GM19455 (cell line): ENCODE data around the gene FCN3.

Experiments used
- ATAC-seq: cut with Tn5 transposase; IDR thresholded peaks from one replicate; pipeline ENCODE4 v1.9.1; 2021; ENCODE audit not compliant: unreplicated experiment

FCN3 gene

DNA sequence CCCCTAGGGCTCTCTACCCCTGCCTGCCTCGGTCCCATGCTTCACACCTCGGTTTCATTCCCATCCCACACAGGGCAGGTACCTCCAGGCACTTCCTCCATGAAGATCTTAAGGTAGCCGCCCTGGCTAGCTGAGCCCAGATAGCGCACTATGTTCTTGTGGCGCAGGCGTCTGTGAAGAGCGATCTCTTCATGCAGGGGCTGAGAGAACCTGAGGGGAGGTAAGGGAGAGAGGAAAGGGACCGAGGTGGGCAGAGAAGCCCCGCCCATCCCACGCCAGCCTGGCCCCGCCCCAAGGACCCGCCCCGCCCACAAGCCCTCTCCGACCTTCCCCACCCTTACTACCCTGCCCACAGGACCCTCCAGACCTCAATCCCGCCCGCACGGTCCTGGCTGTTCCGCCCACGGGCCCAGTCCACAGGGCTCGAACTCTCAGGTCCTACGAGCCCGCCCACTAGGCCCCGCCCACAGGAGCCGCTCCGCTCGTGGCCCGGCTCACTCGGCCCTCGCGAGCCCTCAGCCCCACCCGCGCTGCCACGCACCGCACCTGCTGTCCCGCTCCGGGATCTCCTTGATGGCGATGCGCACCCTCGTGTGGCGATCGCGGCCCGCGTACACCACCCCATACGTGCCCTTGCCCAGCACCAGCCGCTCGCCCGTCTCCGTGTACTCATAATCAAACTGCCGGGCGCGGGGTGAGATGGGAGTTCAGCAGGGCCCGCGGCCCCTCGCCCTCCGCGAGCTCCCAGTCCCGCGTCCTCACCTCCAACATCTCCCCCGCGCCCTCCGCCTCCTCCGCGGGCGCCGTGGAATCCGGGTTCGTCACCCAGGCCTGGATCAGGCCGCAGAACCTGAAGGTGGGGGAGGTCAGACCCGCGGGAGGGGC, 14.2 kb downstream of the FCN3 start:
- ATAC-seq: no peak

DNA sequence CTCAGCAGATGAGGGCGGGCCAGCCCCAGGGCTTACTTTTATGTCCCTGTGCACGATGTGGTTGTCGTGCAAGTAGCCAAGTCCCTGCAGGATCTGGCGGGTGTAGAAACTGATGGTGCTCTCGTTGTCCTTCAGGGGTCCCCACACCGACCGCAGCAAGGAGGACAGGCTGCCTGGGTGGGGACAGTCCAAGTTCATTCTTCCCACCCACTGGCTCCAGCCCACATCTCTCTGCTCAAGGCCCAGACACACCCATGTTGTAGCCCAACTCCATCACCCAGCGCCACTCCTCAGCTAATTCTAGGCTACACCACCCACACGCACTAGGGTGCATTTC, 14.8 kb downstream of the FCN3 start:
- ATAC-seq: no peak

DNA sequence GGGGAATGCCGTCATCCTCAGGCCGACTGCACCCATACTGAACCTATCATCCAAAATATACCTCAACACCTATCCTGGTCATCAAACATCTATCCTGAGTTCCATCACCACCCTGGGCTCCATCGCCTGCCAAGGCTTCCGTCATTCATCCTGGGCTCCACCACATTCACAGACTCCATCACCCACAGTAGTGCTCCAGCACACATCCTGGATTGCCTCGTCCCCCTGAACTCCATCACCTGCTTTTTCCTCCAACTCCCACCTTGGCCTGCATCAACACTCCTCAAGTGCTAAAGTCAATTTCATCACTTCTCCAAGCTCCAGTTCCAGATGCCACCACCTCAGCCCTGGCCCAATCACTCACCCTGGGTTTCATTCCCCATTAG, 15.7 kb downstream of the FCN3 start:
- no peak for ATAC-seq

DNA sequence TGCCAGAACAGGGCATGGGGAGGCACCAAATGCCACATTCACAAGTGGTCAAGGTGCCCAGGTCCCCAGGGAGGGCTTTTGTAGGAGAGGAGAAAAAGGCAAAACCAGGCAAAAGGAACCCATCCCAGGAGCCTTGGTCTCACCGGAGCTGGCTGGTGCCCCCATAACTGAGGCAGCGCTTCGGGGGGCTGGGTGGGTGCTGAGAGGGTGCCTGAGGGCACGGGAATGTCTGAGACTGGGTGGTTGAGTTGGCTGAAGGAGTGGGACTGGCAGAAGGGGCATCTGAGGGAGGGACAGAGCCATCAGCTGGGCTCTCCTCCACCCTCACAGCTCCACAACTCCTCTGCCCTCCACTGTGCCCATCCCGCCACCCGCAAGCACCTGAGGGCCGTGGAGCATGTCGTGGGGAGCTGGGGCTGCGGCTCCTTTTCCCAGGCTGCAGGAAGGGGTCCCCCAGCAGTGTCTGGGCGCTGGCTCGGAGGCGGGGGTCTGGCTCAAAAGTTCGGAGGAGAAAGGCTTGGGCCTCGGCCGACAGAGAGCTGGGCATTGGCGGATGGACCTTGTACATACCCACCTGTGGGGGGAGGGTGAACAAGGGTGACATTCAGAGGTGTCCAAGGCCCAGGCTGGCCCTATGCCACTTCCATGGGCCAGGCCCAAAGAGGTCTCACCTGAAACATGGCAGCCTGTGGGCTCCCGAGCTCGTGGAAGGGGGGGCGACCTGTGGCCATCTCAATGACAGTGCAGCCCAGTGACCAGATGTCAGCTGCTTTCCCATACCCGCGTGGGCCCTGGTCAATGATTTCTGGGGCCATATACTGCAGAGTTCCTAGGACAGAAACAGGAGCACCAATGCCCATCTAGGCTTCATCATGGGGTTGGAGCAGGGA, 16.3 kb downstream of the FCN3 start:
- ATAC-seq: no peak

DNA sequence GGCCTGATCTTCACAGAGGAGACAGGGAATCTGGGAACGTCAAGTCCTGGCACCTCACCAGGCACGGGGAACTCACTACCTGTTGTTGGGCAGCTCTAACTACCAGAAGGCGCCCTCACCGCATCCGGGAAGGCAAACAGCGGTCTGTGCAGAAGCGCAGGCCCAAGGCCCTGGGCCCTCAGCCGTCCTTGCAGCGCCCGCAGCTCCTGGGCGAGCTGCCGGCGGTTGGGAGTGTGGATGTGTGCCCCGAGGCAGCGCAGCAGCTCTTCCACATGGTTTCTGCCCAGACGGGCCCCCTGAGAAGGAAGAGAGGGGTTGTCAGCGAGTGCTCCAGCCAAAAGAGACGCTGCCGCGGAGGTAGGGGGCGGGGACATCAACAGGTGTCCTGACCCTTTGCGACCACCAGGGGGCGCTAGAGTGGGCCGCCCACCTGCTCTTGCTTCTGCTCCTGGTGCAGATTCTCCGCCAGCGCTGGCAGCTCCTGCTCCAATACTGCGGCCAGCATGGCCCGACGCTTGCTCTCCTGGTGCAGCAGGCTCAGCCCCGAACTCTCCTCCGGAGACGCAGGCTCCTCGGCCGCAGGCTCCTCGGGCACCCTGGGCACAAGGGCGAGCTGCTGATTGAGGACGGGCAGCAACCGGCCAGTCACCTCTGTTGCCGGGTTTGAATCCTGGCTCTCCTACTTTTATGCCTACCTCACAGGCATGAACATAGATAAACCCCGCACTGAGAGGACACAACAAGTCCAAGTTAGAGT, 17.2 kb downstream of the FCN3 start:
- ATAC-seq: peak; percentile 45

DNA sequence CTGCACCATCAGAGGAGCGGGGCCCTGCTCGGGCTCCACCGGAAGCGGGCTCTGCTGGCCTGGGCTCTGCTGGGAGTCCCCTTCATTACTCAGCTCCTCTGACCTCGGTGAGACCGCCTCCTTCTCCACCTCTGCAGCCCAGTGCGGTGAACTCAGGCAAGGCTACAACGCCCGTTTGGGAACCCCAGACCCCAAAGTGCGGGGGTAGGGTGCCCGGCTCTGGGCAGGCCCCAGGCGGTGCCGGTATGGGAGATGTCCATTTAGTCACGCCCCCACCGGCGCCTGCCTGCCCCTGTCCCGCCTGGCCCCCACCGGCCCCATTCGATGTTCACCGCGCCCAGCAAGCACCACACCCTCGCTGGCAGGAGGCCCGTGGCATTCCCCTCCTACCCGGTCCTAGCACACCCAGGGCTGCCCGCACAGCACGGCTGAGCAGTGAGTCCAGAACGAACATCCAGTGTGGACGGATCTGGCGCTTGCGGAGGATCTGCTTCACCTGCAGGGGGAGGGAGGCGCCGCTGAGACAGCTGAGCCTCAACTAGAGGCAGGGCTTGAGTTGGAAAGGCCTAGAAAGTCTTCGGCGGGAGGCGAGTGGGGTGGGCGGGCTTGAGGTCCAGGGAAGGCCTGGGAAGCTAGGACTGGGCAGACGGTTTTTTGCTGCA, 17.9 kb downstream of the FCN3 start:
- peak; percentile 42 for ATAC-seq

DNA sequence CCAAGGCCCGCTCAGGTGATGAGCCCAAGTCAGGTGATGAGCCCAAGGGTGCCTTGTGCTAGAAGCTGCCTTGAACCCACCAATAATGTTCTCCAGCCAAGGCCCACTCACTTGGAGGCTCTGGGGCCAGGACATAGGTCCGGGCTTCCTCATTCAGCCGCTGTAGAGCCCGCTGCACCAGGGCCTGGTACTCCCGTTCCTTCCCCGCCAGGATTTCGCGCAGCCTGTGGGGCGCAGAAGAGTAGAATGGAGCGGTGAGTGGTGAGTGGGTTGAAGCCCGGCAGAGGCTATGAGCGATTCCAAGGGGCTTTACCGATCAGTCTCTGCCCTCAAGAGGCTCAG, 18.4 kb downstream of the FCN3 start:
- no peak for ATAC-seq

DNA sequence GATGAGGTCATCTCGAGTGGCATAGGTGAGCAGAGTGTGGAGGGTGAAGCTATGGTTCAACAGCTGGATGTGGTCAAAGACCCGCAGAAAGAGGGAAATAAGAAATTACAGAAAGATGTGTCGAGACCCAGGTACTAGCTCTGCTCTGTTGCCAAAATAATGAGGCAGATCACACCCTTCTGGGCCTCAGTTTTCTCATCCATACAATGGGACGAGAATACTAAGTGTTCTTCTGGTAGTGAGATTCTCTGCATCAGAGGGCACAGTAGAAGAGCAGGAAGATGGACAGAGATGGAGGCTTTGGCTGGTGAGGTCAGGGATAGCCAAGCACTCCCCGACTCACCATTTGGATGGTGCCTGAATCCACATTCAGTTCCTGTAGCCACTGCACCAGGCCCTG, 18.9 kb downstream of the FCN3 start:
- no peak for ATAC-seq

DNA sequence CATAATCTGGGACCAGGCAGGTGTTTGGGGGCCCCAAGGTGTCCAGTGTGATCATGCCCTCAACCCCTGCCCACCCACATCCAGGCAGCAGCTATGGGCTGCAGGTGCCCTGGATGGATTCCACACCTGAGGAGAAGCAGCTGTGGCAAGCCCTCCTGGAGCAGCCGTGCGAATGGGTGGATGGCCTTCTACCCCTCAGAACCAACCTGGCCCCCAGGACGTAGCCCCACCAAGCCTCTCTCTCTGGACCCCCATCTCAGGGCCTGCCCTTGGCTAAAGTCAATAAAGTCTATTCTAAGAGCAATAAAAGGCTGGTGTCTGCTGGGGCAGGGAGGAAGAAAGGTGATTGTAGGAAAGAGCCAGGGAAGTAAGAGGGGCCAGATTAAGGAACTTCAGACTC, 21.0 kb downstream of the FCN3 start:
- no peak for ATAC-seq

DNA sequence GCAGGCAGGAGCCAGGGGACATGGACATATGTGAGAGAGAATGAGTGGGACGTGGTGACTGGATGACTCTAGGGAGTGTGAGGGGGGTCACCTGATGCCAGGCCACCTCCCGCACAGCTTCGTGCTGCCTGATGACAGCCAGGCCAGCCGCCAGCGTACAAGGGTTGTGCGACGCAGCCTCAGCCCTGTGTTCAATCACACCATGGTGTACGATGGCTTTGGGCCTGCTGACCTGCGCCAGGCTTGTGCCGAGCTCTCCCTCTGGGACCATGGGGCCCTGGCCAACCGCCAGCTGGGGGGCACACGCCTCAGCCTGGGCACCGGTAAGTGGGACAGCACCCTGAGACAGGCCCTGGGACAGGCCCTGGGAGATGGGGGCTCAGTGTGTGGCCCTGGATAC, 21.5 kb downstream of the FCN3 start:
- no peak for ATAC-seq

DNA sequence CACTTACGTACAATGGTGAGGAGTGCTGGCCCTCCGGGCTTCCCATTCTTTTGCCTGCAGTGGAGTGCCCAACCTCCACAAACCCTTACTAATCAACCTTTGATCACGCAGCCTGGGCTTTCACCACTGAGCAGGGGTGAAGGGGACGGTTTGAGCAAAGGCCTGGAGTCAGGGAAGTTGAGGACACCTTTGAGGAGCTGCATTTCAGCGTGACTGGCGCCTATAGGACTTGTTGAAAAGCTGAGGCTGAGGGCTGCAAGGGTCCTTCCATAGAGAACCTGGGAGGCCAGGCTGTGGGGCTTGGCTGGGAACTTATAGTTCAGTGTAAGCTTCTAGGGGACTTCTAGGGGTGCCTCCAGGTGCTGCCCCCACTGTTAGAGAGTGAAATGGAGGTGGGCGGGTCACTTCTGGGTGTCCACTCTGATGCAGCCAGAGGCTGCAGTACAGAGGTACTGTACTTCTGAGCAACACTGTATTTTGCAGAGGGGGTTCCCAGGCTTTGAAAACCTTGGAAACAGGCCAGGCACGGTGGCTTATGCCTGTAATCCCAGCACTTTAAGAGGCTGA, 23.0 kb downstream of the FCN3 start:
- no peak for ATAC-seq

DNA sequence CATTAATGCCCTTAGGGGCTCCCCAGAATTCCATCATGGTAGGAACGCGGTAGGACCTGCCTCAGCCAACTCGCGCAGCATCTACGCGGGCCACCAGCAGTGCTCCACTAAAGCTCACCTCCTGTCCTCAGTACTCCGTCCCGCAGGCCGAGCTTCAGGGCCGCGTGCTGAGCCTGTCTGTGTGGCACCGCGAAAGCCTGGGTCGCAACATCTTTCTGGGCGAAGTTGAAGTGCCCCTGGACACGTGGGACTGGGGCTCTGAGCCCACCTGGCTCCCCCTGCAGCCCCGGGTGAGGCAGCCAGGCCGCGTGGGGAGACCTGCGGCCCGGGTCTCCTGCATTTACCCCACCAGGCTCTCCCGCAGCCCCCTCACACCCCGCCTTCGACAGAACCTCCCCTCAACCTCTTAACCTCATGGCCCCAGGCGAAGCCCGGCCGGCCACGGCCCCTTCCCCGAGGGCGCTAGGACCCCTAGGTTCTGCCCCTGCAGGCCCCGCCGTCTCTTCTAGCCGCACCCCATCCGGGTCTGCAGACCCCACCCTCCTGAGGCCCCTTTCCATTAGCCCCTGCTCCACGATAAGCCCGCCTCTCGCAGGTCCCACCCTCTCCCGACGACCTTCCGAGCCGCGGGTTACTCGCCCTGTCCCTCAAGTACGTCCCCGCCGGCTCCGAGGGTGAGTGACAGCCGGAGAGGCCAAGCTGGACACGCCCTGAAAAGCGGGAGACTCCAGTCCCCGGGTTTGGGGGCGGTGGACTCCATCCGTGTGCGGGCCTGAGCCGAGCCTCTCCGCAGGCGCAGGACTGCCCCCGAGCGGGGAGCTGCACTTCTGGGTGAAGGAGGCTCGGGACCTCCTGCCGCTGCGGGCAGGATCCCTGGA, 23.7 kb downstream of the FCN3 start:
- ATAC-seq: no peak

DNA sequence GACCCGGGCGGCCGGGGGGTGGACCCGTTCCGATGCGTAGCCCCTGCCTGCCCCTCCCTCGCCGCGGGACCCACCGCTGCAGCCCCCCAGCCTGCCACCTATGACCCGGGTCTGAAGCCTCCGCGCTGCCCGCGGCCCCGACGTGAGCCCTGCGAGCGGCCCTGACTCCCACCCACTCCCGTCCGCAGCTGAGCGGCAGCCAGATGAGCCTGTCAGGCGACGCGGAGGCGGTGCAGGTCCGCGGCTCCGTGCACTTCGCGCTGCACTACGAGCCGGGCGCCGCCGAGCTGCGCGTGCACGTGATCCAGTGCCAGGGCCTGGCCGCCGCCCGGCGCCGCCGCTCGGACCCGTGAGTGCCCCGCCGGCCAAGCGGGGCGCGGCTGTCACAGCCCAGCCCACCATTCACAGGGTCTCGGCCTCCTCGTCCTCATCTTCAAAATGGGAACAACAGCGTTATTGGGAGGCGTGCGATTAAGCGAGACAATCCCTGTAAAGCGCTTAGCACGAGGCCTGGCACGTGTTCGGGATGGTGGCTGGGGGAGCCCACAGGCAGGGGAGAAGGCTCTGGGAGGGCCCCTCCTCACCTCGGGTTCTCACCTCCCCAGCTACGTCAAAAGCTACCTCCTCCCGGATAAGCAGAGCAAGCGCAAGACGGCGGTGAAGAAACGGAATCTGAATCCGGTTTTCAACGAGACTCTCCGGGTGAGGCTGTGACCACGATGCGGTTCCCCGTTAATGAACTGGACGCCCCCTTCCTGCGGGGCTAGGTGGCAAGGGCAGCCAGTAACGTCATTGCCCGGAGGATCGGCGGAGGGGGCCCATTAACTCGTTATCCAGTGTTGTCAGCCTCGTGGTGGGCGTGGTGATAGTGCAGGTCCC, 24.6 kb downstream of the FCN3 start:
- no peak for ATAC-seq

DNA sequence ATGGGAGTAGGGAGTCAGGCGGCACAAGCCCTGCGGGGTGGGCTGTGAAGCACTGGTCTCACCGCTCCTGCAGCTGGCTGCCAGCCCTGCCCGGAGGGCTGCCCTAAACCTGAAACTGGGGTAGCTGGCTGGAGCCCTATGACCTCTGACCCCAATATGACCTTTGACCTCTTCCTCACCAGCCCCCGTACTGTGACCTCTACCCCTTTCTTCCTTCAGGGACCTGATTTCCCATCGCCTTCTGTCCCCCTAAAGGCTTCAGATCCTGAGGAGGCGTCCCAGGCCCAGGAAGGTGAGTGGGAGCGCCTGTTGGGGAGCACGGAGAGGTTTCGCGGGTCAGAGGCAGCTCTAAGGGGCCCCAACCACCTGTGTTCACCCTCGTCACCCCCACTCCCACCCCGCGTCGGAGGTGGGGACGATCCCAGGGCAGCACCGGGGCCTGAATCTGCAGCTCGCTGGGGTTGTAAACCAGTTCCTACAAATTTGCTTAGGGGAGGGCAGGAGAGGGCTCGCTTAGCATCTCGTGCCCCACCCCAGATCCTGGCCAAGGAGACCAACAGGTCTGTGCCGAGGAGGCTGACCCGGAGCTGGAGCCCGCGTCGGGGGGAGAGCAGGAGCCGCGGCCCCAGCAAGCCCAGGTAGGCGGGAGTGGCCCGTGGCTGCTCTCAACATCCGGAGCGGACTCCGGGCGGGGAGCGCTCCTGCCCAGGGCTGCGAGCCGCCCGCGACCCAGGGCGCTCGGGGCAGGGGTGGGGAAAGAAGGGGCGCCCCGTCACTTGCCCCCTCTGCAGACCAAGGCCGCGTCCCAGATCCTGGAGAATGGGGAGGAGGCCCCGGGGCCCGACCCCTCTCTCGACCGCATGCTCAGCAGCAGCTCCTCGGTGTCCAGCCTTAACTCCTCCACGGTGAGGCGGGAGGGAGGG, 25.5 kb downstream of the FCN3 start:
- no peak for ATAC-seq

DNA sequence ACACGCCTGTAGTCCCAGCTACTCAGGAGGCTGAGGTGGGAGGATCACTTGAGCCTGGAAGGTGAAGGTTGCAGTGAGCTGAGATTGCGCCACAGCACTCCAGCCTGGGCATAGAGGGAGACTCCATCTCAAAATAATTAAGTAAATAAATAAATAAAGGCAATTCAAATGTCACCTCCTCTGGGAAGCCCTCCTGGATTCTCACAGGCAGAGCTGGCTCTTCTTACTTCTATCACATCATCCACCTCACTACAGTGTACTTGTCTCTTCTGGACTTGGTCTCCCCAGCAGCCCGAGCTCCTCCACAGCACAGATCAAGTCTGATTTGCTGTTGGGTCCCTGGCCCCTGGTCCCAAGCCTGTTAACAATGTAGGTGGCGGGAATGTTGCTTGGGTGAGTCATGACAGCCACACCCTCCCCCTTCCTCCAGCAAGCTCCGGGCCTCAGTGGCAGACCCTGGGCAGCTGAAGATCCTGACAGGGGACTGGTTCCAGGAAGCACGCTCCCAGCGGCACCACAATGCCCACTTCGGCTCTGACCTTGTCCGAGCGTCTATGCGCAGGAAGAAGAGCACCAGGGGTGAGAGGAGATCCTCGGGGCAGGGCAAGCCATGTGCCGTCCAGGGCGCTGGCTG, 27.5 kb downstream of the FCN3 start:
- ATAC-seq: no peak

DNA sequence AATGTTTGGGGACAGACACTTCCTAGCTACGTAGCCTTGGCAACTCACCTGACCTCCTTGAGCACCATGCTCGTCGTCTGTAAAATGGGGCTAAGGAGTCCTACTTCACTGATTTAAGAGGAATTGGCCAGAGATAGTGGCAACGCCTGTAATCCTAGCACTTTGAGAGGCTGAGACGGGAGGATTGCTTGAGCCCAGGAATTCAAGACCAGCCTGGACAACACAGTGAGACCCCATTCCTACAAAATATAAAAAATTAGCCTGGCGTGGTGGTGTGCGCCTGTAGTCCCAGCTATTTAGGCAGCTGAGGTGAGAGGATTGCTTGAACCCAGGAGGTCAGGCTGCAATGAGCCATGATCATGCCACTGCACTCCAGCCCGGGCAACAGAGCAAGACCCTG, 28.3 kb downstream of the FCN3 start:
- no peak for ATAC-seq

DNA sequence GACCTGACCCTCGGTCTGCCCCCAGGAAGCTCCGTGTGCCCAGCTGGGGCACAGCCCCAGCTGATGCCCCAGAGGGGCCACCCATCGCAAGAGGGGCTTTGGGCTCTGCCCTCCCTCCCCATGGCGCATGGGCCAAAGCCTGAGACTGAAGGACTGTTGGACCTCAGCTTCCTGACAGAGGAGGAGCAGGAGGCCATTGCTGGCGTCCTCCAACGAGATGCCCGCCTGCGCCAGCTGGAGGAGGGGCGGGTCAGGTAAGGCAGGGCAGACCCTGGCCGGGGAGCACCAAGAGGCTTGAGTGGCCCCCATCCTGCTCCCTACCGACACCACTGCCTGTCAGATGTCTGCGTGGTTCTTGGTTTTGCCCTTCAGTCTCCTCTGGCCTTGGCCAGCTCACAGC, 29.4 kb downstream of the FCN3 start:
- no peak for ATAC-seq
